ENCODE results near the gene DRAP1. TPM values are rescaled to one million over a fixed set of nuclear protein-coding genes. Genes with fewer than 3 reads are reported as not detected.

DRAP1 gene
- total and polyA plus RNA-seq, 9 of the 15 experiments (the other 6 are each of a cell fraction or from before 2014, with no cell fraction given), result 9.6 to 200 (median 92.9) TPM

- Histone ChIP-seq H3K79me2 (ENCODE audit: control insufficient read depth, insufficient read depth, low read length) (peaks cover 40% of the 10 kb centered on the region), H3K4me3 (peak overlapping the region; percentile 69), H2AFZ (ENCODE audit: low read depth, low read length) (peak overlapping the region; percentile 85), H4K20me1 (replicated peaks; ENCODE audit: control insufficient read depth, insufficient read depth, low read length) (peaks cover 8% of the 10 kb centered on the region; the same call in 1 of the 2 replicates), H3K27me3 (ENCODE audit: control insufficient read depth in 2 of 2, insufficient read depth in 2 of 2, low read length in 2 of 2) (no peaks in the 10 kb centered on the region), H3K36me3 (ENCODE audit: control insufficient read depth, insufficient read depth, low read length) (peaks cover 53% of the 10 kb centered on the region), H3K27ac (ENCODE audit: extremely low read depth, low read depth, low read length) (peak overlapping the region; percentile 71), H3K4me1 (replicated peaks in 1 of 2; ENCODE audit: control insufficient read depth in 2 of 2, insufficient read depth in 2 of 2, low read length in 2 of 2) (peaks cover 23 to 58% of the 10 kb centered on the region in 2 experiments), H3K9ac (ENCODE audit: insufficient read depth in 1 of 2, low read depth in 2 of 2, low read length in 2 of 2) (peak overlapping the region; percentile 58 to 96), H3K9me3 (replicated peaks; ENCODE audit: control insufficient read depth, insufficient read depth, low read depth, low read length) (no peaks in the 10 kb centered on the region), H3K9me1 (ENCODE audit: control insufficient read depth, insufficient read depth, low read length) (no peaks in the 10 kb centered on the region), H3K4me2 (ENCODE audit: insufficient read depth, low read length) (peak overlapping the region; percentile 90)
- intact Hi-C loops (cut with micrococcal nuclease) (loop anchor here (1.0 to 5.0 kb wide), 5 partner anchors 25 to 175 kb away; partner anchors contain the start of genes AP5B1, KAT5, MUS81 and SART1), in situ Hi-C loops (cut with MboI) (no loop called here)
- FAIRE-seq (no peak), DNase-seq (ENCODE audit: extremely low read depth in 1 of 4, low spot score in 3 of 4) (no peak), ATAC-seq (no peak)
- BruUV-seq (replicated peaks), result TSS peak; percentile 61
- POLR2A ChIA-PET, result interaction anchor here (0.6 to 14.4 kb wide), 14 partner anchors 8 to 118 kb away, joined by 3 to 147 read pairs (median 6); partner anchors contain the start of genes CFL1, CTSW, FOSL1 and MUS81
- WGBS (ENCODE audit: insufficient coverage, low coverage, missing lambda C conversion rate), result 2% methylated on average over 21 of the region's 23 CpGs
- CTCF ChIA-PET (ENCODE audit: low intra/inter-chr PET ratio), result interaction anchor here (0.6 to 3.3 kb wide), 7 partner anchors 11 to 335 kb away, joined by 3 to 40 read pairs (median 3); partner anchors contain the start of genes KAT5 and MUS81
- TF ChIP-seq ZNF197 (CRISPR knock-in tag; IDR thresholded peaks at IDR 0.05; ENCODE audit: low read depth) (0 out of 2 replicates have a peak, but pooled peaks have one; percentile 10), RNF2 (IDR thresholded peaks at IDR 0.05) (peak; percentile 3; the same call in 1 of the 2 replicates), ZNF165 (CRISPR knock-in tag; IDR thresholded peaks at IDR 0.05; ENCODE audit: borderline replicate concordance) (0 out of 2 replicates have a peak, but pooled peaks have one; percentile 61), MLX (CRISPR knock-in tag; conservative IDR thresholded peaks at IDR 0.05) (0 out of 4 replicates have a peak, but pooled peaks of 1 of the 2 experiments have one; percentile 6), MYC (IDR thresholded peaks at IDR 0.05; ENCODE audit: low read depth, low read length) (no peak), MYC (CRISPR knock-in tag; IDR thresholded peaks at IDR 0.05; ENCODE audit: borderline replicate concordance, low read depth) (0 out of 2 replicates have a peak, but pooled peaks have one; percentile 21), E2F6 (IDR thresholded peaks at IDR 0.05; ENCODE audit: borderline replicate concordance in 1 of 2, extremely low read depth in 1 of 2, insufficient read depth in 1 of 2, insufficient read length in 1 of 2, low read depth in 1 of 2, low read length in 1 of 2, poor library complexity in 1 of 2, severe bottlenecking in 1 of 2) (peak in 1 of 2 experiments; percentile 51), FOXP1 (CRISPR knock-in tag; IDR thresholded peaks at IDR 0.05) (0 out of 2 replicates have a peak, but pooled peaks have one; percentile 29), MAX (CRISPR knock-in tag; IDR thresholded peaks at IDR 0.05) (0 out of 2 replicates have a peak, but pooled peaks have one; percentile 52), FOXA3 (CRISPR knock-in tag; conservative IDR thresholded peaks at IDR 0.05 in 1 of 2, IDR thresholded peaks at IDR 0.05 in 1 of 2) (0 out of 4 replicates have a peak, but pooled peaks of 1 of the 2 experiments have one; percentile 19), CHAMP1 (IDR thresholded peaks at IDR 0.05) (no peak)
Observed at GRCh38 chr11:65887723-65888162, 31.5 kb upstream of the DRAP1 start.
